Muscle of back (tissue), 11 donors: Measurements from ENCODE around the gene ABL2. TPM values are rescaled to one million over a fixed set of nuclear protein-coding genes. Genes with fewer than 3 reads are reported as not detected.
"Not testable (repeated sequence)": the region's sequence is repeated elsewhere in the genome, so short reads cannot be mapped to it uniquely, and the experiment has no call there.

Experiments
- DNase-seq, 3 donors: peaks; one replicate each; pipeline versions ENCODE4 v3.0.0 to v3.0.0-alpha.2; 2013
- polyA plus RNA-seq, 10 donors: library from polyadenylated mRNA; unstranded; fragments of 120-200 nt; gene quantifications; one replicate each; pipeline ENCODE4 v1.2.1, GENCODE V29; 2013; ENCODE audit not compliant: insufficient read length in 10 of 10

The ABL2 gene
- polyA plus RNA-seq, 10 donors = 6.1 to 9.5 (median 8.1) TPM

DNA sequence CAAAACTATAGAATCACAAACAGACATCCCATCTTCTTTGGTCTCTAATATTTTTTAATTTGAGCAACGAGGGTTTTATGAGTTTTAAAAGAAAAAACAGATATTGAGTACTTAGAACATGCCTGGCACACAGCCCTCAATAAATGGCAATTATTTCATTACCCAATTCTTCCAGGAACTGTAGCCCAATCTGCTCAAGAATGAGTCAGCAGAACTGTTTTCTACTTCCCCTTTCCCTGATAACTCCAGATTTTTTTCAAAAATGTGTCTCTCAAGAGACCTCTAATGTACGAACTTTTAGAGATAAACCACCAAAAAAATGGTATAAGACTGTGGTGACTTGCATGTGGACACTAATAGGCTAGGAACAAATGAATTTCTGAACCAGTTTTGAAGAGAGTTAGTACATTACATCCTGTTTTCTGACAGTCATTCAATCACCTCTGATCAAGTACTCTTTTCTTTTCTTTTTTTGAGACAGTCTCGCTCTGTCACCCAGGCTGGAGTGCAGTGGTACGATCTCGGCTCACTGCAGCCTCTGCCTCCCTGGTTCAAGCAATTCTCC lies 11.5 kb downstream of the ABL2 start:
- DNase-seq = peak in 1 of 3 donors; percentile 16

DNA sequence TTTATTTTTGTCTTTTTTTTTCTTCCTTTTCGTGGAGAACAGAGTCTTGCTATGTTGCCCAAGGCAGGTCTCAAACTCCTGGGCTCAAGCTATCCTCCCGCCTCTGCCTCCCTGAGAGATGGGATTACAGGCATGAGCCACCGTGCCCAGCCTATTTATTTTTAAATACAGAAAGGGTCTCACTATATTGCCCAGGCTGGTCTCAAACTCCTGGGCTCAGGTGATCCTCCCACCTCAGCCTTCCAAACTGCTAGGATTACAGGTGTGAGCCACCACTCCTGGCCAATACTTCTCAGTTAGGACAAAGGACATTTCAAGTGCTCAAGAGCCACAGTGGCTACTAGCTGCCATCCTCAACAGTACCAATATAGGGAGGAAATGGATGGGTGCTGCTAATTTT lies 16.2 kb downstream of the ABL2 start:
- not testable (repeated sequence) for DNase-seq

DNA sequence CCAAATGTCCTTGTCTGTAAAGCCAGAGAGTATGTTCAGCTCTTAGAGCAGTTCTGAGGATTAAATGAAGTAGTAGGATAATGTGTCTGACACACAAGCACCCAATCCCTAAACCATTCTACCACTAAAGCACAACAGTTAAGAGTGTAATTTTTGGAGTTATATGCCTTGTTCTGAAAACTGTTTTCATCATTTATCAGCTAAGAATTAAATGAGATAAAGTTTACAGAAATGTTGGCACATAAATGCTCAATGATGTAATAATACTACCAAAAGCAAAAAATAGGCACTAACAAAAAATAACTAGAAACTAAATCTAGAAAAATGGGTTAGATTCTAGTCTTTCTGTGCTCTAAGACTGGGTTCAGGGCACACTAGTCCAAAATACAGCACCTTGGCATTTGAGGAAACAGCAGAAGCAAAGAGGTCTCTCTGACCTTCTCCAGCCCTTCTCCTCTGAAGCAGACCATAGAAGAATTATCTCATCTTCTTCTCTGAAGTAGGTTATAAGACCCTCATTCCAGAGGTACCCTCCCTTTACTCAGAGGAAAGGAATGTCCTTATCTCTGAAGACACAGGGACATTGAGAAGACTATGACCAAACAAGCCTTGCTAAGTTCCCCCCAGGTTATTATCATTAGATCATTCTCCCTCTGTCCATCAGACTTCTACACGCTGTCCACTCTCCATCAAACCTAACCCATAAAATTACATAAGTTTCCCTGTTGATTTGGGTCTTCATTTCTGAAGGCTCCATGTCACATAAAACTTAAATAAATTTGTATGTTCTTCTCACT lies 20.6 kb downstream of the ABL2 start:
- DNase-seq = no peak

DNA sequence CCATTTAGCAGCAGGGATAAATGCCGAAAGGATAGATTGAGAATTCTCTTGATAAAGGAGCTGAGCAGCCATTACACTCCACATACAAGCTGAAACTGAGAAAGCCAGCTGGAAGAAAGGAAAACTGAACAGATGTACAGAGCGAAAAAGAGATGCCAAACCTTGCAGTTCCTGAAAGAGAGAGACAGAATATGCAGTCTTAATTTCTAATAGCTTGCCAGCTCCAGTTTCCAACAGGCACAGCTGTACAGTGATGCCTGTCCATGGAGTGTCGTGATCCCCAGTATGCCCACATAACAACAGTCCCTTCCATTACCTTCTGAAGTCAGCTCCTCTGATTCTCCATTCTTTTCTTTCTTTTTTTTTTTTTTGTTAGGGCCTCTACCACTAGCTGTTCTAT lies 22.7 kb downstream of the ABL2 start:
- peak; percentile 52 to 82 (median 59) for DNase-seq

DNA sequence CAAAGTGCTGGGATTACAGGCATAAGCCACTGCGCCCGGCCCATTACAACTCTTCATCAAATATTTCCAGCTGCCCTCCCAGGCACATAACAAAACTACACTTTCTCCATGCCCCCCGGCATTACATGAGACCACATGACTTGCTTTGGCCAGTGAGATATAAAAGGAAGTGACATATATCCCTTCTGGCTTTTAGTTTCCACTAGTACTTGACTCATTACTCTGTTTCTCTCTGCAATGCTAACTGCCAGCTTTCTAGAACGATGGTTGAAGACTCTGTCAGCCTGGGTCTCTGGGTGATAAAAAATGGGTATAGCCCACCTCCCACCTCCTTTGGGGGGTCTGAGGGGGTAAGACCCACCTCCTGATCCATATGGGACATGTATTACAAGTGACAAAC lies 24.2 kb downstream of the ABL2 start:
- no peak for DNase-seq

- DNase-seq = no peak
Measured at GRCh38 chr1:179202161-179202560, 27.3 kb downstream of the ABL2 start.

DNA sequence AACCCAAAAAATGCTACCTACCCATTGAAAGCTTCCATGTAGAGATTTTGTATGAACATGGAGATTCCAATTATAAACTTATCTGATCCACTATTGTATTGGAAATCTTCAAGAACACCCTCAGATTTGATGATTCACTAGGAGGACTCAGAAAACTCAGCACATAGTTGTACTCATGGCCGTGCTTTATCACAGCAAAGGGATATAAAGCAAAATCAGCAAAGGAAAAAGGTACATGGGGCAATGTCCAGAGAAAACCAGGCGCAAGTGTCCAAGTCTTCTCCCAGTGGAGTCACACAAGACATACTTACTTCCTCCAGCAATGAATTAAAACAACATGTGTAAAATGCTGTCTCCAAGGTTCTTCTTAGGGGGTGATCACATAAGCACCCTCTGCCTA lies 28.9 kb downstream of the ABL2 start:
- no peak for DNase-seq

GRCh38 chr1:179197690-179198297 lies 31.7 kb downstream of the ABL2 start:
- no peak for DNase-seq

GRCh38 chr1:179195857-179196256 lies 33.6 kb downstream of the ABL2 start:
- DNase-seq = not testable (repeated sequence)

DNA sequence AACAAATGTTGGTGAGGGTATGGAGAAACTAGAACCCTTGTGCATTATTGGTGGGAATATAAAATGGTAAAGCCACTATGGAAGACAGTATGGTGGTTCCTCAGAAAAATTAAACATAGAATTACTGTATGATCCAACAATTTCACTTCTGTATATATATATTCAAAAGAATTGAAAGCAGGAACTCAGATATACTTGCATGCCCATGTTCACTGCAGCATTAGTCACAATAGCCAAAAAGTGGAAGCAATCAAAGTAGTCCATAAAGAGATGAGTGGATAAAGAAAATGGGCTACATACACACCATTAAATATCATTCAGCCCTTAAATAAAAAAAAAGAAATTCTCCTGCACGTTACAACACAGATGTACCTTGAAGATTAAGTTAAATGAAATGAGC lies 34.1 kb downstream of the ABL2 start:
- DNase-seq = no peak

- DNase-seq = no peak
Measured at GRCh38 chr1:179194068-179194537, 35.4 kb downstream of the ABL2 start.

GRCh38 chr1:179190861-179191260 lies 38.6 kb downstream of the ABL2 start:
- DNase-seq = no peak

- no peak for DNase-seq
Measured at GRCh38 chr1:179187735-179188471, 41.6 kb downstream of the ABL2 start.

DNA sequence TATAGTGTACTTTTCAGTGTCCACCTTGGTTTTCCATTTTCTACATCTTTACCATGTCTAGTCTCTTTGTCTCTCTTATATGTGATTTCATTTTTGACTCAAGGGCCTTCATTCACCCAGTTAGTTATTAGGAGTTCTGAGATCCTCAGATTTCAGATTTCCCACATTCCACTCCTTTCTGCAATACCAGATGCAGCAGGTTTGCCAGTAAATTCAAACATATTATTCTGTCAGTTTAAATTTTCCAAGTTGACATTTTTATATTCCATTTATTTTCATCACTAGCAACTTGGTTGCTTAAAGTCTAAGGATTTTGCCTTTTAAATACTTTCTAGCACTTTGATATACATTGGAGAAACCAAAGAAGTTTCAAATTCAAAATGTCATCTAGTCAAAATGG lies 42.4 kb downstream of the ABL2 start:
- DNase-seq = no peak

- DNase-seq = no peak
Measured at GRCh38 chr1:179184403-179184802, 45.1 kb downstream of the ABL2 start.

DNA sequence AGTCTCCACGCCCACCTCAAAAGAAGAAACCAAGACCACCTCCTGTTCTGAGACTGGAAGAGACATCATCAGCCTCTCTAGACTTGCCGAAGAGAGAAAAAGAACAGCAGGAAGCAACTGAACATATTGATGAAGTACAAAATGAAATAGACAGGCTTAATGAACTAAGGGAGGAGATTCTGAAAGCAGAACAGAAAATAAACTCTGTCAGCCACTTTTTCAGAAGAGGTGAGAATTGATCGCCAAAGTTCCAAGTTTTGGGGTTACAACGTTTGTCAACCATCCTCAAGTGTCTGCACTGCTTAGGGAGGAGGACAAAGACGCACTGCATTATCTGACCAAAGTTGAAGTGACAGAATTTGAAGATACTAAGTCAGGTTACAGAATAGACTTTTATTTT lies 45.6 kb downstream of the ABL2 start:
- no peak for DNase-seq

- DNase-seq = peak in 1 of 3 donors; percentile 26
Measured at GRCh38 chr1:179178950-179179349, 50.5 kb downstream of the ABL2 start.

- DNase-seq = no peak
Measured at GRCh38 chr1:179178183-179178582, 51.3 kb downstream of the ABL2 start.

- no peak for DNase-seq
Measured at GRCh38 chr1:179177615-179178014, 51.9 kb downstream of the ABL2 start.

- peak in 2 of 3 donors; percentile 33 to 52 for DNase-seq
Measured at GRCh38 chr1:179177182-179177581, 52.3 kb downstream of the ABL2 start.

DNA sequence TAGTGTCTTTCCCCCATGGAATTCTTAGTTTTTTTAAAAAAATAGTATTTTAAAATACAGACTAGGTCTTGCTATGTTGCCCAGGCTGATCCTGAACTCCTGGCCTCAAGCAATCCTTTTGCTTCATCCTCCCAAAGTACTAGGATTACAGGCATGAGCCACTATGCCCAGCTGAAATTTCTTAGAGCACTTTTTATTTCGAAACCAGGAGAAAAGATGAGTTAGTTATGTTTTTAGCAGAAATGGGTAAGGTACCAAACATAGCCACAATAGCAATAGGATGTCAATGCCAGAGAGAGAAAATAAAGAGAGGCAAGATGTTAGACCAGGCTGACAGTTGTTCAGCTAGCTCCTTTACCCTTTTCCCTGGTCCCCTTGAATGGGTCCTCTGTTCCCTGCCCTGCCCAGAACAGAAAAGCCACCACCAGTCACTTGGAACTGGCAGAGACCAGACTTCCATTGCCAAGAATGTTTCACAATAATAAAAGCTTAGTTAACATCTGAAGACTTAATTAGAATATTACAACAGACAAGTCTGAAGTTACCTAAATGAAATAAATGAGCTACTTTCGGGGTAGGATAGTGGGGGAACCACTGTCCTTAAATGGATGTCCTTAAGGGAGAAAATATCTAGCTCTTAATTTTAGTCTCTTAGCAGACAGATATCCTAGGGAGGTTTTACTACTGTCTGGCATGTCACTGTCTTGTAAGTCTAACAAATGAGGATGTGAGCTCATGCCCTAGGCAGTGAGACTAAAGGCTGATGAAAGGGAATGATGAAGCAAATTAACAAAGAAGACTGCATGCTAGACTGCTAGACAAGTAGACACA lies 54.3 kb downstream of the ABL2 start:
- DNase-seq = peak in 1 of 3 donors; percentile 61

GRCh38 chr1:179170468-179170770 lies 59.1 kb downstream of the ABL2 start:
- DNase-seq = not testable (repeated sequence)
